Colon (tissue), 2 donors: ENCODE data around the gene TSPAN18.

Experiments used
- FAIRE-seq: peaks from 2 replicates; lab custom pipeline; 2012; peaks lifted over from hg19 to GRCh38; lab: Jason Lieb, UNC
- donor health status: control.
- donor health status: control.

Gene TSPAN18

DNA sequence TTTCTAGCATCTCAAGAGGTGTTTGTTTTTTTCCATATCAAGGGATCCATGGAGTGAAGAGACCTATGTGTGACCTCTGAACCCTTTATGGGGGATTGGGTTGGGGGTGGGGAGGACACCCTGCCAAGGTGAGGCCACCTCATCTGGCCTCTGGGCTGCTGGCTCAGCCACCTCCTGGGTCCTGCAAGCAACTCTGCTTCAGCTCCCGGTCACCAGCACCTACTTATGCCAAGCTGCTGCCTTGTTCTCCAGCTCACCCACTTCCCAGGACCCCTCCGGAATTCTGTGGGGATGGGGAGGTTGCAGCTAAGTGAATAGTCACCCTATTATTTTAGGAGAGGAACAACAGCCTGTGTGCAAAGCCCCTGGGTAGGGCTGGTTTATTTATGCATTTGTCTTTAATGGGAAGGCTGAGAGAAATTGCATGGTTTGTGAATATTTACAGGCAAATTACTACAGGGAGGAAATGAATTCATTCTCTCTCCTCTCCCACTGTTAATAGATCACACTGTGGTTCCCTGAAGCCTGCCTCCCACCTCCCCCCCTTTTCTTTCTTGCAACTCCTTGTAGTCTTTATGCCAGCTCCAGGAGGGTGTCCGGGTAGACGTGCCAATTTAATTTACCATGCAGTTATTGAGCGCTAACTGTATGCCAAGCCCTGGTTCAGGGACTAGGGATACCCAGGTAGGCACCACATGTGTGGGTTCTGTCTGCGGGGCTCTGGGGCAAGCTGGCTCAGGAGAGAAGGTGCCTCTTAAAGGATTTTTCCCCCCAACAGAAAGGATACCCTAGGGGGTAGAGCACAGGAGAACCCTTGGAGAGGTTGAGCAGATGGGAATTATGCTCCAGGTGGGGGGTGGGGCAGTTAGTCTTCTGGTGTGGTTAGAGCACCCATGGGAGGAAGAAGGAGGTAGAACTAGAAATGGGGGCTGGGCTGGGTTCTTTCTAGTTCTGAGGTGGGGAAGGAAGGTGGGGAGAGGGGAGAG is 50.7 kb downstream of the TSPAN18 start:
- no peak for FAIRE-seq

DNA sequence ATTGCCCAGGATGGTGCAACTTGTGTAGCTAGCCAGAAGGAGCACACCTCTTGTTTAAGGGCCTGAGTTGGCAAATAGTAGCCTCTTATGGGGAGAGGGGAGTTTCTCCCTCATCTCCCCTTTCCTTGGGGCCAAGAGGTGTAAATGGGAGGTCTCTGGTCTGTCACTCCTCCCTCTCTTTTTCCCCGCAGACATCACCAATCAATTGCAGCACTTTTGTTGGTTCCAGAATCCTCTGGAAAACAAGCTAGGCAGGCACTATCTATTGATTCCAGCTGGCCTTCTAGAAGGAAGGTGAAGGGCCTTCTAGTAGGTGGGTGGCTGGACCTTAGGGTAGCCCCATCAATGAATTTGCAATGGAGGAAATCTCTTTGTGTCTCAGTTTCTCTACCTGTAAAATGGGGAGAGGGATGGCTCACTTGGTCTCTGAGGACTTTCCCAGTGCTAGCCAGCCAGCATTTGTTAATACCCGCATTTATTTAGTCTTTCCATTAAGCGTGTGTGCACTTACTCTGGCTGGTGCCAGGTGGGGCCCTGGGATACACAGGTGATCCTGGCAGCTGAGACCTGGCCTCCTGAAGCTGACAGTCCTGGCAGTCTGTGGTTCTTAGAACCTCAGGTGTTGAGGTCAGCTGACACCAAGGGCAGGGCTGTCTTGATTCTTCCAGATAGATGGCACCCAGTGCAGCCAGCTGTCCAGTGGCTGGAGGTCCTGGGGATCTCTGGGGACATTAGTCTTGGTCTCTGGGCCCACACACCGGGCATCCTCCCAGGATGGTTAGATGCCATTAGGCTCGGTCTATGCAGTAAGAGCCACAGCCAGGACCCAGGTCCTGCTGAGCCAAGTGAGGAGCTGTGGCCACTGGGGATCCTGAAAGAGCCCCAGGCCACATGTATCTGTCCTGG is 51.7 kb downstream of the TSPAN18 start:
- no peak for FAIRE-seq

DNA sequence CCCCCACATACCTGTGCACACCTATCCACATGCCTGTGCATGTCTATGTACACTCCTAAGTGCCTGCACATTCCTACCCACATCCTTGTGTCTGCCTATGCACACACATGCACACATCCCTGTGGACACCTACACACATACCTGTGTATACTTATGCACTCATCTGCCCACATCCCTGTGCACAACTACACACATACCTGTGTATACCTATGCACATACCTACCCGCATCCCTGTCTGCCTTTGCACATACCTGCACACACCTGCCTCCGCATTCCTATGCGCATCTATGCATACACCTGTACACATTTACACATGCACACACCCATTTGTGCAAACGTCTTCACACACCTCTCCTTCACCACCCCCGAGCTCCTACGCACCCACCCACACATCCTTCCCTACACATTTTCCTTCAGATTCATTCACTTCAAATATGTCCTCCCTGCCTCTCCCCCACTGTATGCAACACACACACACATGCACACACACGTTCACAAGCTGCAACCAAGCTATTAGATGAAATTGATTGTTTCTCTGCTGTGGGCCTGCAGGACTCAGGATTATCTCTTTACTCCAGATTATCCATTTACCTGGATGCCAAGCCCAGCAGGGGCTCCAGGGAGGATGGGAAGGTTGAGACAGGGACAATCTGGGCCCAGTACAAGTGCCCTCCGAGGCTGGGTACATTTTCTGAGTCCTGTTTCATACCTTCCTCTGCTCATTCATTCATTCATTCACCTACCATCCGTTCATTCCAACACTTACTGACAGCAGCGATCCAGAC is 53.2 kb downstream of the TSPAN18 start:
- FAIRE-seq, result no peak

DNA sequence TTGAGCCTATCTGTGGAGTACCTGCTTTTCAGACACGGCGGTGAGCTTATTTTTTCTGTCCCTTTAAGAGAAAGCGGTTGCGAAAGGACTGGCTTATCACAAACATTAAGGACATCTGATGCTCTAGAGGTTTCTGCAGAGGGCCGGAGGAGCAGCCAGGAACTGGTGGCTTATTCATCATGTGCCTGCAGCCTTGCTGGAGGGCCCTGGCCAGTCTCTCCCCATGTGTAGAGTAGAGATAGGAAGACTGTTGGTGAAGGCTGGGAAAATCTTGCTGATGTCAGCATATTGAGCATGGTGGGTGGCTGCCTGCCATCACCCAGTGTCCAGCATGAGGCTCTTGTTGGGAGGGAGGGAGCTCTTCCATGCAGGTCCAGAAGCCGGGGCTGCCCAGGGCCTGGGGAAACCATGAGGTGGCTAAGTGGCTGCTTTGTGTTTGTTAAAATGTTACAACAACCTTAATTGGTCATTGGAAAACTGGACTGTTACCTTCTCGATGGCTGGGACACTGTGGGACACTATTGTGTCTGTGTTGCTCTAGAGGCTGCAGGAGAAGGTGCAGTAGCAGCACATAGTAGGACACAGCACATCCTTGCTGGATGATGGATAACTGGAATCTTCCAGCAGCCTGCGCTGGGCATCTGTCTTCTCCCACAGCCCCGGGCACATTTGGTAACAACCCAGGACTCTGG is 54.3 kb downstream of the TSPAN18 start:
- no peak for FAIRE-seq

DNA sequence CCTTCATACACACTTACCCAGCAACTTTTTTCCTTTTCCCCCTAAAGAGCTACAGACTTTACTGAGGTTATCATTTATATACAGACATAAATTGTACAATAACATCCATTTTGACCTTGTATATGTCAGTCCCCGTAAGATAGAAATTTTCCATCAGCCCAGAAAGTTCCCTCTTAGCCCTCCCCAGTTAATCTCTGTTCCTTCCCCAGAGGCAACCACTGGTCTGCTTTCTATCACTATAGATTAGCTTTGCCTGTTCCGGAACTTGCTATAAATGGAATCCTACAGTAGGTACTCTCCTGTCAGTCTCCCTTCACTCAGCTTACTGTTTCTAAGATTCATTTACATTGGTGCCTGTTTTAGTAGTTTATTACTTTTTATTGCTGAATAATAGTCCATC is 54.9 kb downstream of the TSPAN18 start:
- no peak for FAIRE-seq

DNA sequence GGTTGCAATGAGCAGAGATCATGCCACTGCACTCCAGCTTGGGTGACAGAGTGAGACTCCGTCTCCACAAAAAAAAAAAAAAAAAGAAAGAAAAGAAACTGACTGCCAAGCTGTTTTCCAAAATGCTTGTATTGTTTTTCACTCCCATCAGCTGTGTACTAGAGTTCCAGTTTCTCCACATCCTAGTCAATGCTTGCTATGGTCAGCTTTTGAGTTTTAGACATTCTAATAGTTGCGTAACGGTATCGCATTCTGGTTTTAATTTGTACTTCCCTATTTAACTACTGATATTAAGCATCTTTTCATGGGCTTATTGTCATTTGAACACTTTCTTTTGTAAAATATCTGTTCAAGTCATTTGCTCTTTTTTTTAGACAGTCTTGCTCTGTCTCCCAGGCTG is 55.7 kb downstream of the TSPAN18 start:
- no peak for FAIRE-seq

DNA sequence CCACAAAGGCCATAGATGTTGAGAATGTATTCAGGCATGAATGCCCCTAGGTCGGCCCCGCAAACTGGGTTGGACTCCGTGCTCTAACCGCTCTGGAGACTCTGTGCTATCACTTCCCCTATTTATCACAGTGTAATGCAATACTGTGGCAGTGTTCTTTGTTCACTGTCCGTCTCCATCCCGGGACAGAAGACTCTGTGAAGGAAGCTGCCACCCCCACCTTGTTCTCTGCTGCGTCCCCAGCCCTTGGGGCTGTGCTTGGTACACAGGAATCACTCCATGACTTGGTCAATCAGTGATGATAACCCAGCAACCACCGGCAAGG is 57.6 kb downstream of the TSPAN18 start:
- no peak for FAIRE-seq

DNA sequence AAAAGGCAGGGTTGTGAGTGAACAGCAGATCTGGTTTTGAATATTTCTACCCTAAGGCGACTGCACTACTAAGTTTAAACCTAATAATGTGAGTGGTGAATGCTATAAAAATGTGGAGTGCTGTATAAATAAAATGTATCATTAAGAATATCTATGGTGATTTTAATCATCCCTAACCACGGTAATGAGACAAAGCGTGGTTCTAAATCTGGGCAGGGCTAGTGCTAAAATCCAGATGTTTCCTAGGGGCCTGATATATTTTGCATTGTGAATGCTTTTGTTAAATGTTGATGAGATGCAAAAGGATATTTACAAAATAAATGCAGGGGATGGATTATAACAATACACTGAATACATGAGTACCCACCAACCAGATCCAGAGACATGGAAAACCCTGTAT is 58.1 kb downstream of the TSPAN18 start:
- FAIRE-seq, result no peak

DNA sequence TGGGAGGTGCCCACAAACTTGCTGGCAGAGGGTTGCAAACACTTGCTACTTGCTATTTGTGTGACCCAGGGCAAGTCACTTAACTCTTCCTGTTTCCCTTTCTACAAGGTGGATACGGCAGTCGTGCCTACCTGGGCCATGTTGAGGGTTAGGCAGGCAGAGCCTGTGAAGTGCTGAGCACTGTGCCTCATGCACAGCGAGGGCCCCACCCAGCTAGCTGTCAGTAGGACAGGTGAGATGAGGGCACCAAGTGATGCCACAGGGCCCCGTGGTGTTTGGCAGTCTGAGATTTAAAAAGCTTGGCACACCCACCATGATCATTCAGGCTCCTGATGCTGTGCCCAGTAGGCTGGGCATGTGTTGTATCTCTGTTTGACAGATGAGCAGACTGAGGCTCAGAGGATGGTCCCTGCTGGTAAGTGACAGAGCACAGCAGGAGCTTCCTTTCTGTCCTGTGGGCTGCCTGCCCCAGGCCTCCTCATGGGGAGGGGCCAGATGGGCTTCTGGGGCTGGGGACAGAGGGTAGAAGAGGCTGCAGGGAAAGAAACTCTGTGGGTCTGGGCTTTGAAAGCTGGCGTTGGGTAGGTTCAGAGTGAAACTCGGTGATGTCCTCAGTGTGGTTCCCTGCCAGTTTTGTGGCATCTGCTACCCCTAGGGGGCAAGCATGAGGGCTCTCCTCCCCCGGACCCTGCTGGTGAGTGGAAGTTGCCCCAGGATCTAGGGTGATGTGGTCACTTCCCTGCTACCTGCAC is 59.3 kb downstream of the TSPAN18 start:
- no peak for FAIRE-seq

DNA sequence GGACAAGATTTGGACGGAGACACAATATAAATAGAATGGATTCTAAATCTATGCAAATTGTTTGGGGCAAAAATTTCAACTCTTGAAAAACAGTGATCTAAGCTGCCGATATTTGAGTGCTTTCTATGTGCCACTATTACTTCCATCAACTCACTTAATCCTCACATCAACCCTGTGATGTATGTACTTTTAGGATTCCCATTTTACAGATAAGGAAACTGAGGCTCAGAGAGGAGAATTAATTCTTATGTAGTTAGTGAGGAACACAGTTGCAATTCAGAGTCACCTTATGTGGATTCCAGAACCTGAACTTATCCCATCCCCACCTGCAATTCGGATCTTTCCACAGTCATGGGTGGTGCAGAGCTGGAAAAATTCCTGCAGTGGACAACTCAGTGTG is 60.3 kb downstream of the TSPAN18 start:
- no peak for FAIRE-seq

DNA sequence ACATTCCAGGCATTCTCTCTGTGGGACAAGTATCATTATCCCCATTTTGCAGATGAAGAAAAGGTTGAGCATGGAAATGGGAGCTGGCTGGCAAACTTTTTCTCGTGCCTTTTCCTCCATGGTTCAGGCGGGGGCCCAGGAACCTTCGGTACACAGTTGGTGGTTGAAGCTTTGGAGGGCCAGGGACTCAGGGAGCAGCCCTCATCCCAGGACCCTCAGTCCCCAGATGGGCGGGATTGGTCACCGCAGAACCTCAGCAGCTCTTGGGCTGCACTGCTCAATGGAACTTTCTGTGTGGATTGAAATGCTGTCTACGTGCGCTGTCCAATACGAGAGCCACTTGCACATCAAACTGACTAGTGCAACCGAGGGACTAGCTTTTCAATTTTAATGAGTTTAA is 61.2 kb downstream of the TSPAN18 start:
- no peak for FAIRE-seq

DNA sequence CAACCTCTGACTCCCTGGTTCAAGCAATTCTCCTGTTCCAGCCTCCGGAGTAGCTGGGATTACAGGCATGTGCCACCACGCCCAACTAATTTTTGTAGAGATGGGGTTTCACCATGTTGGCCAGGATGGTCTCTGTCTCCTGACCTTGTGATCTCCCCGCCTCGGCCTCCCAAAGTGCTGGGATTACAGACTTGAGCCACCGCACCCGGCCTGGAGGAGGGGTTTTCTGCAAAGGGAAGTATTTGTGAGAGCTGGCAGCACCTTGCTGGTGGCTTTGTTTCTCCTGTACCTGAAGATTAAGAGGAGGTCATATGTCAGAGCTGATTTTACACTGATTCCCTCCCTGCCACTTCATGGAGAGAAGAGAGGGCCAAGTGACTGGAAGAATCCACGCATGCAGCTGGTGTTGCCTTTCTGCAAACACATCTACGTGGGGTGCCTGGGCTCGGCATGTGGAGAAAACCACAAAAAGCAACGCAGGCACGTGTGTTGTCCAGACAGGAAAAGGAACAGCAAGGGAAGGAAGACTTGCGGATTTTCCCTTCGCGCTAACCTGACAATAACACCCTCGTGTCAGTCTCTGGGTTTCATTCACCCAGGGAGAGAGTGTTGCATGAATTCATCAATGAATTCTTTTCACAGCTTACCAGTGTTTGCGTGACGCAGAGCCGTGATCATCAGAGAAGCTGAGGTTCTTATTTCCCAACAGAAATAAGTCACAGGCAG is 61.9 kb downstream of the TSPAN18 start:
- FAIRE-seq, result no peak

DNA sequence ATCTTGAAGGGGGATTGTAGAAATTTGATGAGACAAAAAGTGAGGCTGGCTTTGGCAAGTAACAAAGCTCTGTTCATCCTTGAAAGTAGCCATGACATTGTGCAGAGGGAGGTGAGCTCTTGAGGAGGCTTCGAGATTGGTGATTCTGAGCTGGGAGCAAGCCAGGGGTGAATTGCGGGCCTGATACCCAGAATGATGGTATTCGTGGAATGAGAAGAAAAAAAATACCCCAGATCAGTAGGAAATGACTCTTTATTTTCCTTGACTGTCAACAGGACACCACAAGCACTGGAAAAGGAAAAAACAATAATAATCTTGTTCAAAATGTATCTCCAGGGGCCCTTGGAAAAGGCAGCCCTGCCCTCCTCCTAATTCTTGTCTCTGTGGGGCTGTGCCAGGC is 62.7 kb downstream of the TSPAN18 start:
- FAIRE-seq, result no peak

DNA sequence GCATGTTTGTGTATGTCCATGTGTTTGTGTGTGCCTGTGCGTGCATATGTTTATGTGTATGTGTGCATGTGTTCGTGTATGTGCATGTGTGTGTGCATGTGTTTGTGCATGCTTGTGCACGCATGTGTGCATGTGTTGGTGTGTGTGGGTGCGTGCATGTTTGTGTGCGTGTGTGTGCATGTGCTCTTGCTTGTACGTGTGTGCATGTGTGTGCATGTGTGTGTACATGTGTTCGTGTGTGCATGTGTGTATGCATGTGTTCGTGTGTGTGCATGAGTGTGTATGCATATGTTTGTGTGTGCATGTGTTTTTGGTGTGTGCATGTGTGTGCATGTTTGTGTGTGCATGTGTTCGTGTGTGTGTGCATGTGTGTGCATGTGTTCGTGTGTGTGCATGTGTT is 63.4 kb downstream of the TSPAN18 start:
- no peak for FAIRE-seq

DNA sequence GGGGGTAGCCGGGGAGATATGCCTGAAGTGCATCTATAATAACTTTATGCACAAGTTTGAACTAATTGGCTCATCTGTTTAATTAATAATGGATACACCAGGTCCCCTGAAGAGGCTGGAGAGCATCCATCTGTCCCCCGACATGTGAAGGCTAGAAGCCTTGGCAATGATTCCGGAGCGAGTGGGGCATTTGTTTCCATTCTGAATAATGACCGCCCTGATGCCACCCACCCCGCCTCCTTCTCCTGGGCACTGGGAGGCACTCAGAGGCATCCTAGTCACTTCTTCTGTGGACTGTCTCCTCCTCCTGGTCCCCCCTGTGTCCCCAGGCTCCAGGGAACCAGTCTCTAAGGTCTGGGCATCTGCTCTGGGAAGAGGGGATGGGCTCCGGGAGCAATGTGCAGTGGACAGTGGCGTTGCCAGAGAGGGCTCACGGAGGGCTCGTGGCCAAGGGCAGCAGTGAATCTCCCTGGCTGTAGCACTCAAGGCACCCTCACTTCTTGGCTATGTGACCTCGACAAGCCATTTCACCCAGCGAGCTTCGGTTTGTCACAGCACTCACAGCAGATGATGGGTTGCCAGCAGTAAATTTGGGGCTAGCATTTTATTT is 64.7 kb downstream of the TSPAN18 start:
- FAIRE-seq, result no peak

DNA sequence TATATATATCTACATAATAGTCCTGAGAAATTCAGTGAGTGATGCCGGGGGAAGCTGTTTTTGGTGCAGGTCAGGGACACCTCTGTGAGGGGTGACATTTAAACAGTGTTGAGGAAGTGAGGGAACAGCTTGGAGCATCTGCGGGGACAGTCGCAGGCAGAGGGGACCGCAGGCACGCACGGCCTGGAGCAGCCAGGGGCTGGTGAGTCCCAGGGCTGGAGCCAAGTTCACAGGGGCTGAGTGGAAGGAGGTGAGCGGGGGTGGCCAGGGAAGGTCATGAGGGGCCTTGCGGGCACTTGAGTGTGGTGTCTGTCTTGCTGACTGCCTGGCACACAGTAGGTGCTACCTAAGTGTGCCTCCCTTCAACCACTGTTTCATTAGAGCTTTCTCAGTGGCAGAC is 65.4 kb downstream of the TSPAN18 start:
- no peak for FAIRE-seq

DNA sequence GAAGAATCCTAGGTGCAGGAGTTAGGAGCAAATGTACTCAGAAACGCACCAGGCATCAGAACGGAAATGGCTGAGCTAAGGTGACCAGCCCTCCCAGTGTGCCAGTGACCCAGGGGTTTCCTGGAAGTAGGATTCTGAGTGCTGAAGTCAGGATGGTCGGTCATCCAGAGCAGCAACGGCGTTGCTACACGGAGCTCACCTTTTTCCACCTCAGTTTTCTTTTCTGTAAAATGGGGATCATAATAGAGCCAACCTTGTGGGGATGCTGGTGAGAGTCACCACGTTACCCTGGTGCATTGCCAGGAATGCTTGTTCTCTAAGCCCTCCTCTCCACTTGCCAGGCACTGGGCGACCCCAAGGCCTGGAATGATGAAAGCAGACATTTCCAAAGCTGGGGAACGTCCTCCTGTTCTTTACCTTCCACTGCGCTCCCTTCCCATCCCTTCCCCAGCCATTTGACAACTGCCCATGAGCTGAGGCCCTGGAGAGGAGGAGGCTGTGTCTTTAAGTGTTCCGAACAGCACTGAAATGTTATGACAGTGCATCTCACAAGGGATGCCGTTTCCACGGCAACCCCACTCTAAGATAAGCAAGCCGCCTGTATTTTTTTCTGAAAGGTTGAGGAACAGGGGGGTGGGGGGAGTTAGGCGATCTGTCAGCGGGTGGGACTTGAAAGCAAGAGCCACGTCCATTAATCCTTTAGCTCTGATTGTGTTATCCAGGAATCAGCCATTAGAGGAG is 66.8 kb downstream of the TSPAN18 start:
- no peak for FAIRE-seq

DNA sequence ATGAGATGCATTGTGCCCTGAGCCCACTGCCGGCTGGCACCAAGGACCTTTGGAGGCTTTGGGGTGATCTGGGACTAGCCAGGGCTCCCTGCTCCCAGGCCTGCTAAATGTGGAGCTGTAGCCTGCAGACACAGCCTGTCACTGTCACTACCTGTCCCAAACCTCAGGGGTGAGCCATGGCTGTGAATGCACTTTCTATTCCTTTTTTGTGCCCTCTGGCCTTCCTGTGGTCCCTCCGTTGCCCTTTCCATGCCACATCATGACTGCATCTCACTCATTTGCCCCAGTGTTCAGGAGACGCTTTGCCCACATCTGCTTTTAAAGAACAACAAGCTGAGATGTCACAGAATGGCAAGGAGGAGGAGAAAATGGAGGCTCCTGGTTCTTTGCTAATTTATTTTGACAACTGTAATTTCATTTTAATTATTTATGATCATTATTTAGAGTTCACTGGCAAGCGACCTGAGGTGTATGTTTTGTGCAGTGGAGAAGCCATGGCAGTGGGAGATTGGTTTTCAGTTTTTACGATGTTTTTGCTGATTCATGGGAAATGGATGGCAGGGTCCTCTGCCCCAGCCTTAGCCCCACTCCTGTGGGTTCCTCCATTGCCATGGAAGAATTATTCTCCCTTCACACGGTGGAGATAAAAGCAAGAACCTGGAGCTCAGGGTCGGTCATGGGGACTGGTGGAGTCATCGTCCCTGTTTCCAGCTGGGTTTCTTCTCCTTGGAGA is 69.2 kb downstream of the TSPAN18 start:
- no peak for FAIRE-seq
